ENCODE results near the gene GRPEL1.

DNA sequence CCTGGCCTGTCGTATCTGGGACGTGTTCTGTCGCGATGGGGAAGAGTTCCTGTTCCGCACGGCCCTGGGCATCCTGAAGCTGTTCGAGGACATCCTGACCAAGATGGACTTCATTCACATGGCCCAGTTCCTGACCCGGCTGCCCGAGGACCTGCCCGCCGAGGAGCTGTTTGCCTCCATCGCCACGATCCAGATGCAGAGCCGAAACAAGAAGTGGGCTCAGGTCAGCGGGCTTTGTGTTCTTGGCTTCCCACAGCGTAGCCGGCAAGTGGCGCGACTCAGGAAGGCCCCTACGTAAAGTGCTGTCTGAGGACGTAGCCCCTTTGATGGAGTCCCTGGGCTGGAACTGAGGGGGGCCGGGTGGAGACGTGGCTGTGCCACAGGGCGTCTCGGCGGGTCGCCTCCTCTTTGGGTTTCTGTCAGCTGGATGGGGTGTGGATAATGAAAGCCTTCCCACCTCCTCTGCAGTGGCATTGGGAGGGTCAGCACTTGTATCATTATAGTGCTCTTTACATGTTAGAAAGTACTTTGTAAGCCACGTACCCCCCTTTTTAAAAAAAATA, 42.7 kb downstream of the GRPEL1 start:
- TF ChIP-seq, protein P1, sequence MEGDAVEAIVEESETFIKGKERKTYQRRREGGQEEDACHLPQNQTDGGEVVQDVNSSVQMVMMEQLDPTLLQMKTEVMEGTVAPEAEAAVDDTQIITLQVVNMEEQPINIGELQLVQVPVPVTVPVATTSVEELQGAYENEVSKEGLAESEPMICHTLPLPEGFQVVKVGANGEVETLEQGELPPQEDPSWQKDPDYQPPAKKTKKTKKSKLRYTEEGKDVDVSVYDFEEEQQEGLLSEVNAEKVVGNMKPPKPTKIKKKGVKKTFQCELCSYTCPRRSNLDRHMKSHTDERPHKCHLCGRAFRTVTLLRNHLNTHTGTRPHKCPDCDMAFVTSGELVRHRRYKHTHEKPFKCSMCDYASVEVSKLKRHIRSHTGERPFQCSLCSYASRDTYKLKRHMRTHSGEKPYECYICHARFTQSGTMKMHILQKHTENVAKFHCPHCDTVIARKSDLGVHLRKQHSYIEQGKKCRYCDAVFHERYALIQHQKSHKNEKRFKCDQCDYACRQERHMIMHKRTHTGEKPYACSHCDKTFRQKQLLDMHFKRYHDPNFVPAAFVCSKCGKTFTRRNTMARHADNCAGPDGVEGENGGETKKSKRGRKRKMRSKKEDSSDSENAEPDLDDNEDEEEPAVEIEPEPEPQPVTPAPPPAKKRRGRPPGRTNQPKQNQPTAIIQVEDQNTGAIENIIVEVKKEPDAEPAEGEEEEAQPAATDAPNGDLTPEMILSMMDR (IDR thresholded peaks at IDR 0.05; ENCODE audit: insufficient read depth, low read depth, low read length) = no peak
- TF ChIP-seq EZH2 (IDR thresholded peaks at IDR 0.05; ENCODE audit: insufficient read depth, low read length) = no peak
